ENCODE measurements around the gene FUOM.

The FUOM gene

GRCh38 chr10:133310789-133311188 lies 47.0 kb downstream of the FUOM start:
- DNase-seq (ENCODE audit: low read depth) = no peak

DNA sequence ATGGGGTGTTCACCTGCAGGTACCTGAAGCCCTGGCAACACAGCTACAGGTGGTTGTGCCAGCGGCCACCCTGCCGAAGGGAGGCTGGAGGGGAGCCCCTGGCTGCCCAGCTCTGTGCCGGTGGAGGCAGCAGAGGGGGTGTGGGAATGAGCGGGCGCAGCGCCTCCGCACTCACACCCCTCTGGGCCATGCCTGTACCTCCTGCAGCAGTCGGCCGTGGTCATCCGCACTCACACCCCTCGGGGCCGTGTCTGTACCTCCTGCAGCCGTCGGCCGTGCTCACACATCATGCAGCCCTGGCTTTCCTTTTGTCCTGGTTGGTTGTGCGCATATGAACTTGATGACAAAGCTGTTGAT lies 47.4 kb downstream of the FUOM start:
- no peak for DNase-seq (ENCODE audit: low read depth)

- DNase-seq (ENCODE audit: low read depth) = no peak
Measured at GRCh38 chr10:133309720-133310398, 48.0 kb downstream of the FUOM start.

DNA sequence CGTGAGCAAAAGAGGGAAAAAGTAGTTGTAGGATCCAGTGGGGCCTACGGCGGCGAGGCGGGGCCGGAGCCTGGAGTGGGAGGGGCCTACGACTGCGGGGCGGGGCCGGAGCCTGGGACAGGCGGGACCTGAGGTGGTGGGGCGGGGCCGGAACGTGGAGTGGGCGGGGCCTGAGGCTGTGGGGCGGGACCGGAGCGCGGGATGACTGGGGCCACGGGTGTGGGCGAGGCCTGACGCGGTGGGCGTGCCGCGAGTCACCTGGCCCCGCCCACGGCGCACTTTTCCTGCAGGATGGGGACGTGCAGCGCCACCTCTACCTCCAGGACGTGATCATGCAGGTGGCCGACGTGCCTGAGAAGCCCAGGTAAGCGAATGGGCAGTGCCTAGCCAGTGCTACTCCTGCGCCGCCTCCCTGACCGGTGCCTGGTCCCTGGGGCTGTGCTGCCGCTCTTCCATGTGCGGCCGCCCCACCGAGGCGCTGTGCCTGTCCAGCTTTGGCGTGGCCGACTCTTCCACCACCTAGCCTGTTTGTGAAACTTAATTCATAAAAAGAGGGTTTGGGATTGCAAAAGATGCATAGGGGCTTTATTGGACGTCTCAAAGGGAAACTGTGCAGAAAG lies 48.6 kb downstream of the FUOM start:
- DNase-seq (ENCODE audit: low read depth) = peak; percentile 75

- DNase-seq (ENCODE audit: low read depth) = peak; percentile 68
Measured at GRCh38 chr10:133308421-133309099, 49.3 kb downstream of the FUOM start, which contains the start of the genes TUBGCP2 and ZNF511. TSS of gene TUBGCP2 (minus strand) at chr10:133308872. CDS start at chr10:133302941, 5,931 bp downstream. TSS of gene ZNF511 (plus strand) at chr10:133308914. CDS start at chr10:133308944, 30 bp downstream.

DNA sequence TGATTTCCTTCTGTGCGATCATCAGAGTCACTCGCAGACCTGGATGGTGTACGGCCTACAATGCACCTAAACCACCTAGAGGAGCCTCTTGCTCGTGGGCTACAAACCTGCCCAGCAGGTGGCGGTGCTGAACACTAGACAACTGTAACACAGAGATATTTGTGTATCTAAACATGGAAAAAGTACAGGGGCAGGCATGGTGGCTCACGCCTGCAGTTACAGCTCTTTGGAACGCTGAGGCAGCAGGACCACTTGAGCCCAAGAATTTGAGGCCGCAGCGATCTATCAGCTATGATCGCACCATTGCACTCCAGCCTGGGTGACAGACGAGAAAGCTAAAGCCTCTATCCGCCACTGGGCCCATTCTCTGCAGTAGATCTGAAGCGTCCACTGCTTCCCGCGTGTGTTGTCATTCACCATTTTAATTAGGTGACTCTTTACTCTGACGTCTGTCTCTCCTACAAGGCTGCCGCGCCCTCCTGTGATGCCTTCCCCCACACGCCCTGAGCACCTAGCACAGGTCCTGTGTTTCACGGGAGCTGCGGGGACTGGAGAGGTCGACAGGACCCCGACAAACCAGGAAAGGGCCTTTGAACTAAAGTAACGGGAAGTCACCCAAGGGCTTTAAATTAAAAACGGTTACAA lies 49.9 kb downstream of the FUOM start:
- DNase-seq (ENCODE audit: low read depth) = peak; percentile 41

- DNase-seq (ENCODE audit: low read depth) = no peak
Measured at GRCh38 chr10:133306941-133307379, 50.9 kb downstream of the FUOM start.

DNA sequence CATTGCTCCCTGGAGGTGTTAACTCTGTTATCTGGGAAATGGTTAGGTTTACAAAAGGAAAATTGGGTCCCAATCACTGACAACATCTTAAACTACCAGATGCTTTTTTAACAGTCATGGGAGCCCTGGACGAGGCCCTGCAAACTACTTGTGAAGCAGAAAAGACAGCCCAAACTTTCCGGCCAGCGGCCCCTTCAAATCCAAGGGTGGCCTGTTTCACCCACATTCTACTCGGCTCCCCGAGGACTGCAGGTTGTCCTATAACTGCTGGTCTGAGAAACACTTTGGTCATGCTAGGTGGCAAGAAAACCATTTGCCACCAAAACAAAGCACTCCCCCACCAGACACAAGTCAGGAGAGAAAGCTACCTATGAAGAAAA lies 51.7 kb downstream of the FUOM start:
- DNase-seq (ENCODE audit: low read depth) = no peak
